Keratinocyte (primary cell): ENCODE measurements around the gene AQP7. TPM values are rescaled to one million over a fixed set of nuclear protein-coding genes. Genes with fewer than 3 reads are reported as not detected.
A peak's percentile ranks its signal among the peaks of the same experiment; 100 is the strongest.

ENCODE experiments used
- DNase-seq: peaks from one replicate; pipeline ENCODE4 v3.0.0-alpha.2; 2011; ENCODE audit warnings: low read depth, missing footprints, low spot score
- FAIRE-seq: peaks from 2 replicates; lab custom pipeline; 2011; peaks lifted over from hg19 to GRCh38; lab: Jason Lieb, UNC
- H2AFZ ChIP-seq: 2 replicates; pipeline ENCODE4 v1.6.0; 2012; ENCODE audit warnings: low read length, control low read depth, inconsistent platforms; ENCODE audit not compliant: control insufficient read depth
- H3K27ac ChIP-seq: 2 replicates; pipeline ENCODE4 v1.5.1; 2011; ENCODE audit warnings: low read length; ENCODE audit not compliant: control insufficient read depth, insufficient read depth
- H3K27me3 ChIP-seq: 3 replicates; pipeline ENCODE4 v1.6.0; 2011; ENCODE audit warnings: low read length; ENCODE audit not compliant: control insufficient read depth, insufficient read depth; ENCODE audit errors: extremely low read depth
- H3K36me3 ChIP-seq, 2 experiments: 2 replicates in 1 of 2; 3 replicates in 1 of 2; pipeline ENCODE4 v1.5.1; 2011; ENCODE audit warnings: low read length in 2 of 2, mild to moderate bottlenecking in 1 of 2; ENCODE audit not compliant: control insufficient read depth in 2 of 2, insufficient read depth in 2 of 2; ENCODE audit errors: extremely low read depth in 1 of 2
- H3K4me1 ChIP-seq: 3 replicates; pipeline ENCODE4 v1.5.1; 2011; ENCODE audit warnings: low read length; ENCODE audit not compliant: control insufficient read depth, insufficient read depth; ENCODE audit errors: extremely low read depth
- H3K4me2 ChIP-seq: 3 replicates; pipeline ENCODE4 v1.6.0; 2011; ENCODE audit warnings: low read depth, low read length; ENCODE audit not compliant: control insufficient read depth, insufficient read depth; ENCODE audit errors: extremely low read depth
- H3K4me3 ChIP-seq, 3 experiments: fragments of 200-600 bp in 1 of 3; sonication (generic) in 1 of 3; 2 replicates in 2 of 3; 3 replicates in 1 of 3; pipeline ENCODE4 v1.5.1; 2011 to 2016; ENCODE audit warnings: low read length in 3 of 3, mild to moderate bottlenecking in 3 of 3, control low read depth in 2 of 3, inconsistent platforms in 1 of 3, low read depth in 1 of 3, mixed read lengths in 1 of 3, mixed run types in 1 of 3, moderate library complexity in 1 of 3; ENCODE audit not compliant: control insufficient read depth in 2 of 3, insufficient read depth in 2 of 3; ENCODE audit errors: extremely low read depth in 1 of 3
- H3K79me2 ChIP-seq: 2 replicates; pipeline ENCODE4 v1.6.0; 2012; ENCODE audit warnings: low read length; ENCODE audit not compliant: control insufficient read depth, insufficient read depth
- H3K9ac ChIP-seq: 3 replicates; pipeline ENCODE4 v1.6.0; 2011; ENCODE audit warnings: low read length; ENCODE audit not compliant: control insufficient read depth, insufficient read depth; ENCODE audit errors: extremely low read depth
- H3K9me1 ChIP-seq: 3 replicates; pipeline ENCODE4 v1.6.0; 2011; ENCODE audit warnings: low read length; ENCODE audit not compliant: control insufficient read depth, insufficient read depth; ENCODE audit errors: extremely low read depth
- H3K9me3 ChIP-seq: 2 replicates; pipeline ENCODE4 v1.5.1; 2012; ENCODE audit warnings: low read depth, low read length; ENCODE audit not compliant: control insufficient read depth
- H4K20me1 ChIP-seq: 3 replicates; pipeline ENCODE4 v1.6.0; 2011; ENCODE audit warnings: low read length; ENCODE audit not compliant: control insufficient read depth, insufficient read depth; ENCODE audit errors: extremely low read depth
- EZH2 ChIP-seq: IDR thresholded peaks from one replicate; pipeline ENCODE4 v1.6.1; 2012; ENCODE audit warnings: inconsistent platforms, mild to moderate bottlenecking, low read length, moderate library complexity
- dilution Hi-C: fragments of 300-500 bp; cut with MboI; formaldehyde crosslinking; loops from one replicate; pipeline ENCODE4 v1.7.0; 2020; ENCODE audit warnings: low sequenced_read_pairs; ENCODE audit not compliant: extremely low pct_ligation_motif_present
- polyA plus RNA-seq, 5 experiments: library from polyadenylated mRNA; depleted of rRNA in 3 of 5; stranded (reverse) in 3 of 5; stranded (forward) in 1 of 5; unstranded in 1 of 5; fragments of >200 nt; gene quantifications; 1 replicate in 1 of 5; 2 replicates in 3 of 5; 3 replicates in 1 of 5; pipeline versions ENCODE4 v1.2.1 to v1.2.3, GENCODE V29; 2011 to 2012; ENCODE audit warnings: missing spikeins in 2 of 5, low read depth in 1 of 5, low replicate concordance in 1 of 5
- TF ChIP-seq, protein P1 (sequence below), 3 experiments: IDR thresholded peaks in 1 of 3; conservative IDR thresholded peaks in 1 of 3; optimal IDR thresholded peaks in 1 of 3; 2 replicates in 2 of 3; 3 replicates in 1 of 3; pipeline versions ENCODE3 to v1.5.1; 2011; ENCODE audit warnings: low read length in 3 of 3, mild to moderate bottlenecking in 3 of 3, moderate library complexity in 2 of 3, control low read depth in 1 of 3, inconsistent platforms in 1 of 3; ENCODE audit not compliant: insufficient read depth in 2 of 3; ENCODE audit errors: extremely low read depth in 1 of 3

Gene AQP7
- polyA plus RNA-seq, 1 donor (not counting 4 experiments of a cell fraction or from before 2014, with no cell fraction given) = not detected

DNA sequence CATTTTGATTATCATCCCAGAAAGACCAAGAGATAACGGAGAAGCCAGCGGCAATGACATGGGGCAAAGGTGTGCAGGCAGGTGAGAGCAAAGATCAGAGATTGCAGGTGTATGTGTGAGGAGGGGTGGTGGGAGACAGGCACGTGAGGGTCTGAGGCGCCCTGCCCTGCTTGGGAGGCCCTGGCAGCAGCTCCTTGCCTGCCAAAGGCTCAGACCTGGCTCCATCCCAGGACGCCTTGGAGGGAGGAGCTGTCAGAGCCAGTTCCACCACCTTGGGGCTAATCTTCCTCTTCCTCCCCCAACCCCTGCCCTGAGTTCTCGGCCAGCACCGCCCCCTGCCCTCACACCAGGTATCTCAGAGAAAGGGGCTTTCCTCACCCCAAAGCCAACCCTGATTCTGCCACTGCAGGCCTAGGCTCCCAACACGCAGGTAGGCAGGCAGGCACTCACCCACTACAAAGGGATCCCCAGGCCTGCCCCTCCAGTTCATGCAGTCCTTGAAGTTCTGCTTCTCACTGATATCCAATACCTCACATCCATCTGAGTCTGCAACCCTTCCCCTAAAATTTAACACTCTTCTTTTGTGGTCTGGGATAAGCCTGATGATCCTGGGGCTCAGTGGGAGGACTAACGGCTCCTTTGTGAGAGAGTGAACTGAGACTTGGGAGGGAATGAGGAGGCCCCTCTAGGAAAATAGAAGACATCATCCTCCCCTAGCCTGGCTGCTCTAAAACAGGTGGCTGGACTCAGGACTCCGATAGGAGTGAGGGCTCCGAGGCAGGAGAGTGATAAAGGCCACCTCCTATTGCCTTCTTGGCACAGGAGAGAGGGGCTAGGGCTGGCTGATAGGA lies 43.2 kb upstream of the AQP7 start:
- no peak for DNase-seq
- Histone ChIP-seq H2AFZ (no peak overlapping the region), H3K36me3 (peaks cover 2 to 21% of the 10 kb centered on the region in 2 experiments), H3K4me2 (peak overlapping the region; percentile 96), H3K27ac (peak overlapping the region; percentile 39), H3K79me2 (no peaks in the 10 kb centered on the region), H3K9ac (no peak overlapping the region), H4K20me1 (no peaks in the 10 kb centered on the region), H3K4me3 (peak overlapping the region; percentile 39 to 66 (median 53)), H3K4me1 (peaks cover 64% of the 10 kb centered on the region), H3K27me3 (no peaks in the 10 kb centered on the region), H3K9me1 (no peaks in the 10 kb centered on the region), H3K9me3 (no peaks in the 10 kb centered on the region)
- dilution Hi-C loops = no loop called here
- peak; percentile 79 for FAIRE-seq
- TF ChIP-seq EZH2 = no peak
- TF ChIP-seq, protein P1, sequence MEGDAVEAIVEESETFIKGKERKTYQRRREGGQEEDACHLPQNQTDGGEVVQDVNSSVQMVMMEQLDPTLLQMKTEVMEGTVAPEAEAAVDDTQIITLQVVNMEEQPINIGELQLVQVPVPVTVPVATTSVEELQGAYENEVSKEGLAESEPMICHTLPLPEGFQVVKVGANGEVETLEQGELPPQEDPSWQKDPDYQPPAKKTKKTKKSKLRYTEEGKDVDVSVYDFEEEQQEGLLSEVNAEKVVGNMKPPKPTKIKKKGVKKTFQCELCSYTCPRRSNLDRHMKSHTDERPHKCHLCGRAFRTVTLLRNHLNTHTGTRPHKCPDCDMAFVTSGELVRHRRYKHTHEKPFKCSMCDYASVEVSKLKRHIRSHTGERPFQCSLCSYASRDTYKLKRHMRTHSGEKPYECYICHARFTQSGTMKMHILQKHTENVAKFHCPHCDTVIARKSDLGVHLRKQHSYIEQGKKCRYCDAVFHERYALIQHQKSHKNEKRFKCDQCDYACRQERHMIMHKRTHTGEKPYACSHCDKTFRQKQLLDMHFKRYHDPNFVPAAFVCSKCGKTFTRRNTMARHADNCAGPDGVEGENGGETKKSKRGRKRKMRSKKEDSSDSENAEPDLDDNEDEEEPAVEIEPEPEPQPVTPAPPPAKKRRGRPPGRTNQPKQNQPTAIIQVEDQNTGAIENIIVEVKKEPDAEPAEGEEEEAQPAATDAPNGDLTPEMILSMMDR (optimal IDR thresholded peaks at IDR 0.05 in 1 of 3, IDR thresholded peaks at IDR 0.05 in 1 of 3, conservative IDR thresholded peaks at IDR 0.05 in 1 of 3; ENCODE audit: extremely low read depth in 1 of 3, insufficient read depth in 2 of 3, low read length in 3 of 3) = no peak

DNA sequence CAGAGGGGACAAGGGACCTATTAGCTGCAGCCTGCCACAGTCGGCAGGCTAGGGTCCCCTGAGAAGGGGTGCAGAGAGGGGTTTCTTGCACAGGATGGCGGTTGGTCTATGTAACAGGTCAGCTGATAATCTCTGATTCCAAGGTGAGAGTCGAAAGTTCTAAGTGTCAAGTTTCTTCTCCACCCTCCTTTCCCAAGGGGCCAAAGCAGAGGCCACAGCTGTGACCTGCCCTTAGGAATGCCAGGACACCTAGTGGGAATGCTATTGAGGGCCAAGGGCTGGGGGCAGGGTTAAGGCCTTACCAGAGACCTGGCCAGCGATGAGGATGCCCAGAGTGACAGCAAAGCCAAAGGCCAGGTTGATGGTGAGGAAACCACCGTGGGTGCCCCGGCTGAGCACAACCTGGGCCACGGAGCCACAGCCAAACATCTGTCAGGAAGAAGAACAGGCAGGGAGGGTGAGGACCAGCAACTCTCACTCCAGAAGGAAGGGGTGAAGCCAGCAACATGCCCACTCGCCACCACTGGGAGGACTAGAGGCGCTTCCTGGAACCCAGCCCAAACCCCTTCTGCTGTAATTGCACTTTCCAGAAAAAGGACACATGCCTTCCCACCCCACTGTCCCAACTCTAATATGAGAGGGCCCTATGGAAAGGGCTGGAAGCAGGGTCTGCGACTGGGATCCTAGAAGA lies 41.2 kb upstream of the AQP7 start:
- Histone ChIP-seq H3K79me2 (no peaks in the 10 kb centered on the region), H4K20me1 (no peaks in the 10 kb centered on the region), H3K4me3 (no peak overlapping the region), H3K4me2 (peak overlapping the region; percentile 45), H2AFZ (no peak overlapping the region), H3K36me3 (peaks cover 2 to 25% of the 10 kb centered on the region in 2 experiments), H3K9ac (no peak overlapping the region), H3K27ac (peak overlapping the region; percentile 14), H3K9me3 (no peaks in the 10 kb centered on the region), H3K4me1 (peaks cover 71% of the 10 kb centered on the region), H3K9me1 (peaks cover 2% of the 10 kb centered on the region), H3K27me3 (no peaks in the 10 kb centered on the region)
- FAIRE-seq (no peak), DNase-seq (no peak)
- dilution Hi-C loops = no loop called here
- TF ChIP-seq EZH2 = no peak
- TF ChIP-seq, protein P1 (optimal IDR thresholded peaks at IDR 0.05 in 1 of 3, IDR thresholded peaks at IDR 0.05 in 1 of 3, conservative IDR thresholded peaks at IDR 0.05 in 1 of 3; ENCODE audit: extremely low read depth in 1 of 3, insufficient read depth in 2 of 3, low read length in 3 of 3) = no peak
